Measurements from ENCODE around the gene B4GALT6. TPM values are rescaled to one million over a fixed set of nuclear protein-coding genes. Genes with fewer than 3 reads are reported as not detected.

B4GALT6 gene
- total RNA-seq, 2 donors from 2014 or later = 3.5 to 9.0 TPM

GRCh38 chr18:31657823-31658669 is 26.3 kb downstream of the B4GALT6 start:
- Histone ChIP-seq H3K36me3 (no peaks in the 10 kb centered on the region), H3K9me3 (no peaks in the 10 kb centered on the region), H3K27me3 (replicated peaks; ENCODE audit: insufficient read depth) (no peaks in the 10 kb centered on the region), H3K4me3 (no peak overlapping the region), H3K4me1 (replicated peaks) (no peaks in the 10 kb centered on the region), H3K27ac (no peak overlapping the region)
- 85% methylated on average over 12 of the region's 12 CpGs for WGBS
- no peak for DNase-seq (ENCODE audit: low spot score)
- intact Hi-C loops (cut with DNase I) = no loop called here
- TF ChIP-seq POLR2AphosphoS5 (IDR thresholded peaks at IDR 0.05) = no peak
- no peak for TF ChIP-seq CTCF (IDR thresholded peaks at IDR 0.05)
- TF ChIP-seq POLR2A (IDR thresholded peaks at IDR 0.05) = no peak

DNA sequence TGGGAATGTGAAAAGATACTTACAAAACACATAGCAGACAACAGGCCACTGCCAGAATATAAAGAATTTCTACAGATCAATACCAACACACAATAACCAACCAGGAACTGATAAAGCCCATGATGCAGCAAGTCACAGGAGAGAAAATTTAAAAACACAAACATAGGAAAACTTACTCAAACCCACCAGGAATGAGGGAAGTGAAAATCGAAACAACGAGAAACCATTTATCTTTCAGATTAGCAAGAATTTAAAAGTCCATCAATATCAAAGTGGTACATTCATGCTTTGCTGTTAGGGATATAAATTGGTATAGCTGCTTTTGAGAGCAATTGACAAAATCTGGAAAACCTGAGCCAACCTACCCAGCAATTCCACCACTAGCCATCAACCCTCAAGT is 27.6 kb downstream of the B4GALT6 start:
- Histone ChIP-seq H3K9me3 (no peaks in the 10 kb centered on the region), H3K27ac (no peak overlapping the region), H3K36me3 (no peaks in the 10 kb centered on the region), H3K27me3 (replicated peaks; ENCODE audit: insufficient read depth) (no peaks in the 10 kb centered on the region), H3K4me1 (replicated peaks) (no peaks in the 10 kb centered on the region), H3K4me3 (no peak overlapping the region)
- intact Hi-C loops (cut with DNase I) = no loop called here
- TF ChIP-seq POLR2A (IDR thresholded peaks at IDR 0.05) = no peak
- TF ChIP-seq POLR2AphosphoS5 (IDR thresholded peaks at IDR 0.05) = no peak
- TF ChIP-seq CTCF (IDR thresholded peaks at IDR 0.05) = no peak
- WGBS = 97% methylated on average over 2 of the region's 2 CpGs
- DNase-seq (ENCODE audit: low spot score) = no peak

GRCh38 chr18:31655354-31655753 is 29.0 kb downstream of the B4GALT6 start:
- Histone ChIP-seq H3K36me3 (no peaks in the 10 kb centered on the region), H3K27ac (no peak overlapping the region), H3K4me1 (replicated peaks) (no peaks in the 10 kb centered on the region), H3K4me3 (no peak overlapping the region), H3K9me3 (no peaks in the 10 kb centered on the region), H3K27me3 (replicated peaks; ENCODE audit: insufficient read depth) (no peaks in the 10 kb centered on the region)
- DNase-seq (ENCODE audit: low spot score) = no peak
- intact Hi-C loops (cut with DNase I) = no loop called here
- 63% methylated on average over 4 of the region's 4 CpGs for WGBS
- TF ChIP-seq POLR2AphosphoS5 (IDR thresholded peaks at IDR 0.05) = no peak
- TF ChIP-seq CTCF (IDR thresholded peaks at IDR 0.05) = no peak

DNA sequence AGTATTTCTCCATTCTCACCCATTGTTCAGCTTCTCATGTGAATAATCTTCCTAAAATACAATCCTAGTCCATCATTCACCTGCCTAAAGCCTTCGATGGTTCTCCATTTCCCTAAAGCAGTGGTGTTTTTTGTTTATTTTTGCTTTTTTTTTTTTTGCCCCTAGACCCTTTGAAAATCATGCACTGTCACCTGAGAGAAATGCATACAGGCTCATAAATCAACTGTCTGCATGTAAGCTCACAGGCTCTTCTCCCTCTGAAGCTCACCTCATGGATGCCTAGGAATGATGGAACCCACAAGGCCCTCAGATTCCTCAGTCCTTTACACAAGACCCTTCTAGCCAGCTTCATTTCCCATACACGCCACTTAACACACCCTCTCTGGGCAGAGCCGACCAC is 31.5 kb downstream of the B4GALT6 start:
- Histone ChIP-seq H3K4me3 (no peak overlapping the region), H3K4me1 (replicated peaks) (no peaks in the 10 kb centered on the region), H3K9me3 (no peaks in the 10 kb centered on the region), H3K27me3 (replicated peaks; ENCODE audit: insufficient read depth) (no peaks in the 10 kb centered on the region), H3K36me3 (no peaks in the 10 kb centered on the region), H3K27ac (no peak overlapping the region)
- TF ChIP-seq POLR2AphosphoS5 (IDR thresholded peaks at IDR 0.05) (no peak), POLR2A (IDR thresholded peaks at IDR 0.05) (no peak), CTCF (IDR thresholded peaks at IDR 0.05) (no peak)
- 94% methylated on average over 3 of the region's 3 CpGs for WGBS
- no peak for DNase-seq (ENCODE audit: low spot score)
- intact Hi-C loops (cut with DNase I) = no loop called here

DNA sequence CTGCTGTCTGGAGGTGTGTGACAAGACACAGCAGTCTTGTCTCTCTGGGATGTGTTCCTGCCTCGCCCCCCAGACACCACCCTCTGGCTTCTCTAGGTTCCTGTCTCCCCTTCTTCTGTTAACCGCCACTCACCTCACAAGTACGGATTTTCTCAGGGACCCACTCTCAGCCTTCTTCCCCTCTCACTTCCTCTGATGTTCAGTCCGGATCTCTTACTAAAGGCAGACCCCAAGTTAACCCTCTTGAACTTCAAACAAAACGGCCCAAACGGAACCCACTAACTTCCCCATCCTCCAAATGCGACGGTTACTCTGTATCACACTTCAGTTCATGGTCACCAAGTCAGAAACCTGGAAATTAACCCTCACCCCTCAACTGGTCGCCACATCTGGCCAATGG is 32.0 kb downstream of the B4GALT6 start:
- Histone ChIP-seq H3K4me3 (no peak overlapping the region), H3K27ac (no peak overlapping the region), H3K36me3 (no peaks in the 10 kb centered on the region), H3K9me3 (no peaks in the 10 kb centered on the region), H3K27me3 (replicated peaks; ENCODE audit: insufficient read depth) (no peaks in the 10 kb centered on the region), H3K4me1 (replicated peaks) (no peaks in the 10 kb centered on the region)
- DNase-seq (ENCODE audit: low spot score) = no peak
- 85% methylated on average over 9 of the region's 9 CpGs for WGBS
- intact Hi-C loops (cut with DNase I) = no loop called here
- TF ChIP-seq POLR2A (IDR thresholded peaks at IDR 0.05) (no peak), CTCF (IDR thresholded peaks at IDR 0.05) (no peak), POLR2AphosphoS5 (IDR thresholded peaks at IDR 0.05) (no peak)
